ENCODE measurements around the gene CDK11B.

DNA sequence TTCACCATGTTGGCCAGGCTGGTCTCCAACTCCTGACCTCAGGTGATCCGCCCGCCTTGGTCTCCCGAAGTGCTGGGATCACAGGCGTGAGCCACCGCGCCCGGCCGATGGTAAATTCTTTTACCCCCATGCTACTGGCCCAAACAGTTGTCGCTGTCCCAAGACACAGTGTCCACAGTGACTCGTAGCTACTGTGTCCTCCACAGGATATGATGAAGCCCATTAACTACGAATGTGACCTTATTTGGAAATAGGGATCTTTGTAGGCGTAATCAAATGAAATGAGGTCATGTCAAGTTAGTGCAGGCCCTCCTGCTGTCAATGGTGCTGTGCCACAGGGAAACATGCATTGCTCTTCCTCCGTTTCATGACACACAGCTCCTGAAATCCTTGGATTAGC is 67.4 kb downstream of the CDK11B start:
- TF ChIP-seq, protein P1, sequence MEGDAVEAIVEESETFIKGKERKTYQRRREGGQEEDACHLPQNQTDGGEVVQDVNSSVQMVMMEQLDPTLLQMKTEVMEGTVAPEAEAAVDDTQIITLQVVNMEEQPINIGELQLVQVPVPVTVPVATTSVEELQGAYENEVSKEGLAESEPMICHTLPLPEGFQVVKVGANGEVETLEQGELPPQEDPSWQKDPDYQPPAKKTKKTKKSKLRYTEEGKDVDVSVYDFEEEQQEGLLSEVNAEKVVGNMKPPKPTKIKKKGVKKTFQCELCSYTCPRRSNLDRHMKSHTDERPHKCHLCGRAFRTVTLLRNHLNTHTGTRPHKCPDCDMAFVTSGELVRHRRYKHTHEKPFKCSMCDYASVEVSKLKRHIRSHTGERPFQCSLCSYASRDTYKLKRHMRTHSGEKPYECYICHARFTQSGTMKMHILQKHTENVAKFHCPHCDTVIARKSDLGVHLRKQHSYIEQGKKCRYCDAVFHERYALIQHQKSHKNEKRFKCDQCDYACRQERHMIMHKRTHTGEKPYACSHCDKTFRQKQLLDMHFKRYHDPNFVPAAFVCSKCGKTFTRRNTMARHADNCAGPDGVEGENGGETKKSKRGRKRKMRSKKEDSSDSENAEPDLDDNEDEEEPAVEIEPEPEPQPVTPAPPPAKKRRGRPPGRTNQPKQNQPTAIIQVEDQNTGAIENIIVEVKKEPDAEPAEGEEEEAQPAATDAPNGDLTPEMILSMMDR (conservative IDR thresholded peaks at IDR 0.05; ENCODE audit: low read depth in 2 of 2) = no peak
- TF ChIP-seq EZH2phosphoT487 (IDR thresholded peaks at IDR 0.05; ENCODE audit: unreplicated experiment) (no peak), EZH2 (IDR thresholded peaks at IDR 0.05; ENCODE audit: low read depth, unreplicated experiment) (no peak), CREB1 (CRISPR knock-in tag; IDR thresholded peaks at IDR 0.05; ENCODE audit: low read depth) (no peak), POLR2AphosphoS5 (IDR thresholded peaks at IDR 0.05; ENCODE audit: low read depth) (no peak), JUNB (IDR thresholded peaks at IDR 0.05; ENCODE audit: unreplicated experiment) (no peak), ZNF114 (CRISPR knock-in tag; IDR thresholded peaks at IDR 0.05) (no peak), STAT1 (IDR thresholded peaks at IDR 0.05; ENCODE audit: unreplicated experiment) (no peak)
- TF ChIP-seq, protein P2, sequence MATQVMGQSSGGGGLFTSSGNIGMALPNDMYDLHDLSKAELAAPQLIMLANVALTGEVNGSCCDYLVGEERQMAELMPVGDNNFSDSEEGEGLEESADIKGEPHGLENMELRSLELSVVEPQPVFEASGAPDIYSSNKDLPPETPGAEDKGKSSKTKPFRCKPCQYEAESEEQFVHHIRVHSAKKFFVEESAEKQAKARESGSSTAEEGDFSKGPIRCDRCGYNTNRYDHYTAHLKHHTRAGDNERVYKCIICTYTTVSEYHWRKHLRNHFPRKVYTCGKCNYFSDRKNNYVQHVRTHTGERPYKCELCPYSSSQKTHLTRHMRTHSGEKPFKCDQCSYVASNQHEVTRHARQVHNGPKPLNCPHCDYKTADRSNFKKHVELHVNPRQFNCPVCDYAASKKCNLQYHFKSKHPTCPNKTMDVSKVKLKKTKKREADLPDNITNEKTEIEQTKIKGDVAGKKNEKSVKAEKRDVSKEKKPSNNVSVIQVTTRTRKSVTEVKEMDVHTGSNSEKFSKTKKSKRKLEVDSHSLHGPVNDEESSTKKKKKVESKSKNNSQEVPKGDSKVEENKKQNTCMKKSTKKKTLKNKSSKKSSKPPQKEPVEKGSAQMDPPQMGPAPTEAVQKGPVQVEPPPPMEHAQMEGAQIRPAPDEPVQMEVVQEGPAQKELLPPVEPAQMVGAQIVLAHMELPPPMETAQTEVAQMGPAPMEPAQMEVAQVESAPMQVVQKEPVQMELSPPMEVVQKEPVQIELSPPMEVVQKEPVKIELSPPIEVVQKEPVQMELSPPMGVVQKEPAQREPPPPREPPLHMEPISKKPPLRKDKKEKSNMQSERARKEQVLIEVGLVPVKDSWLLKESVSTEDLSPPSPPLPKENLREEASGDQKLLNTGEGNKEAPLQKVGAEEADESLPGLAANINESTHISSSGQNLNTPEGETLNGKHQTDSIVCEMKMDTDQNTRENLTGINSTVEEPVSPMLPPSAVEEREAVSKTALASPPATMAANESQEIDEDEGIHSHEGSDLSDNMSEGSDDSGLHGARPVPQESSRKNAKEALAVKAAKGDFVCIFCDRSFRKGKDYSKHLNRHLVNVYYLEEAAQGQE (IDR thresholded peaks at IDR 0.05; ENCODE audit: unreplicated experiment) = no peak
- TF ChIP-seq, protein P3, sequence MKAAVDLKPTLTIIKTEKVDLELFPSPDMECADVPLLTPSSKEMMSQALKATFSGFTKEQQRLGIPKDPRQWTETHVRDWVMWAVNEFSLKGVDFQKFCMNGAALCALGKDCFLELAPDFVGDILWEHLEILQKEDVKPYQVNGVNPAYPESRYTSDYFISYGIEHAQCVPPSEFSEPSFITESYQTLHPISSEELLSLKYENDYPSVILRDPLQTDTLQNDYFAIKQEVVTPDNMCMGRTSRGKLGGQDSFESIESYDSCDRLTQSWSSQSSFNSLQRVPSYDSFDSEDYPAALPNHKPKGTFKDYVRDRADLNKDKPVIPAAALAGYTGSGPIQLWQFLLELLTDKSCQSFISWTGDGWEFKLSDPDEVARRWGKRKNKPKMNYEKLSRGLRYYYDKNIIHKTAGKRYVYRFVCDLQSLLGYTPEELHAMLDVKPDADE (IDR thresholded peaks at IDR 0.05) = no peak
